IPS DF 6.9 (cell line): Measurements from ENCODE around the gene CNIH3.

Experiments used
- DNase-seq: peaks from one replicate; pipeline ENCODE4 v3.0.0-alpha.2; 2013; ENCODE audit warnings: low read depth, low spot score
- H3K27ac ChIP-seq: one replicate; pipeline ENCODE4 v1.5.1; 2013; ENCODE audit warnings: low read length, control low read depth
- H3K27me3 ChIP-seq: 2 replicates; pipeline ENCODE4 v1.6.1; 2013; ENCODE audit warnings: mild to moderate bottlenecking, low read length; ENCODE audit not compliant: control insufficient read depth, insufficient read depth
- H3K36me3 ChIP-seq: 2 replicates; pipeline ENCODE4 v1.6.1; 2013; ENCODE audit warnings: low read length; ENCODE audit not compliant: control insufficient read depth, insufficient read depth
- H3K4me1 ChIP-seq: 2 replicates; pipeline ENCODE4 v1.6.1; 2013; ENCODE audit warnings: low read length; ENCODE audit not compliant: control insufficient read depth, insufficient read depth
- H3K4me3 ChIP-seq: 2 replicates; pipeline ENCODE4 v1.5.1; 2013; ENCODE audit warnings: mild to moderate bottlenecking, low read length
- H3K9me3 ChIP-seq: 2 replicates; pipeline ENCODE4 v1.6.1; 2013; ENCODE audit warnings: low read length, inconsistent platforms; ENCODE audit not compliant: control insufficient read depth, insufficient read depth
- WGBS: extraction: QIAGEN DNeasy Blood & Tissue Kit; methylation state at CpG from one replicate; pipeline ENCODE4 v1.1.7; 2013; ENCODE audit warnings: mixed read lengths, missing lambda C conversion rate; ENCODE audit not compliant: insufficient read length, insufficient coverage; 5-methylcytosine and 5-hydroxymethylcytosine counted together

Gene CNIH3

DNA sequence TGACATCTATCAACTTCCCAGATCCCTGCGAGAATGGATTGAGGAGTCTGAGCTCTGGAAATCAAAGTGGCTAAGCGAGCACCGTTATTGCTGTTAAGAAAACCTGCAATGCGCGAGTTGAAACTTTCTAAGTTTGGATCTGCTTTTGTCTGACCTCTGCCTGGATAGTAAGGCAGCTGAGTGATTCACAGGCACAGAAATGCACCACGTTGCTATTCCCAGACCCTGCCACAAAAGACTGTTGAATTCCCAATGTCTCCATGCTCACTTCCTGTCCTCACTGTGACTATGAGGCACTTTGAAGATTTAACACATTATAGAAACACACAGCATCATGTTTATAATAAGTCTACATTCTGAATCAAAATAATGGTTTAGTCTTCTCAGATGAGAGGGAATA is 27.1 kb upstream of the CNIH3 start:
- Histone ChIP-seq H3K27me3 (no peaks in the 10 kb centered on the region), H3K4me1 (peaks cover 2% of the 10 kb centered on the region), H3K27ac (no peak overlapping the region), H3K9me3 (no peaks in the 10 kb centered on the region), H3K4me3 (no peak overlapping the region), H3K36me3 (no peaks in the 10 kb centered on the region)
- no CpG with 5 or more reads among the region's 6 CpGs for WGBS
- peak; percentile 16 for DNase-seq

DNA sequence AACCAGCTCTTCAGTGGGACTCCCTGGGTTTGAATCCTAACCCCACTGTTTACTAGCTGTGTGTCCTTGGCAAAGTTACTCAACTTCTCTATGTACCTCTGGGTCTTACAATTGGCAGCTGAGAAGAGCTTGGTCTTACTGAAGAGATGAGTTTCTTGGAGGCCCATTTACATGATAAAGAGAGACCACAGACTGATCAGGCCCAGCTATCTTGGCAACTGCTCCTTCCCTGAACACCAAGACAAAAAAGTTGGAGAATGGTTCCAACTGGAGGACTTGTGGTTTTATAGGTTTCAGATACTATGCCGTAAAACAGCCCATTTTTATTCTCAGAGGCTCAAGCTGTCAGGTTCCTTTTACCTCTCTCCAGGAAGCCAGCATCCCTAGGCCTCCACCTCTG is 24.8 kb upstream of the CNIH3 start:
- no peak for DNase-seq
- H3K4me1 ChIP-seq = peaks cover 2% of the 10 kb centered on the region
- no CpG with 5 or more reads among the region's 1 CpG for WGBS

DNA sequence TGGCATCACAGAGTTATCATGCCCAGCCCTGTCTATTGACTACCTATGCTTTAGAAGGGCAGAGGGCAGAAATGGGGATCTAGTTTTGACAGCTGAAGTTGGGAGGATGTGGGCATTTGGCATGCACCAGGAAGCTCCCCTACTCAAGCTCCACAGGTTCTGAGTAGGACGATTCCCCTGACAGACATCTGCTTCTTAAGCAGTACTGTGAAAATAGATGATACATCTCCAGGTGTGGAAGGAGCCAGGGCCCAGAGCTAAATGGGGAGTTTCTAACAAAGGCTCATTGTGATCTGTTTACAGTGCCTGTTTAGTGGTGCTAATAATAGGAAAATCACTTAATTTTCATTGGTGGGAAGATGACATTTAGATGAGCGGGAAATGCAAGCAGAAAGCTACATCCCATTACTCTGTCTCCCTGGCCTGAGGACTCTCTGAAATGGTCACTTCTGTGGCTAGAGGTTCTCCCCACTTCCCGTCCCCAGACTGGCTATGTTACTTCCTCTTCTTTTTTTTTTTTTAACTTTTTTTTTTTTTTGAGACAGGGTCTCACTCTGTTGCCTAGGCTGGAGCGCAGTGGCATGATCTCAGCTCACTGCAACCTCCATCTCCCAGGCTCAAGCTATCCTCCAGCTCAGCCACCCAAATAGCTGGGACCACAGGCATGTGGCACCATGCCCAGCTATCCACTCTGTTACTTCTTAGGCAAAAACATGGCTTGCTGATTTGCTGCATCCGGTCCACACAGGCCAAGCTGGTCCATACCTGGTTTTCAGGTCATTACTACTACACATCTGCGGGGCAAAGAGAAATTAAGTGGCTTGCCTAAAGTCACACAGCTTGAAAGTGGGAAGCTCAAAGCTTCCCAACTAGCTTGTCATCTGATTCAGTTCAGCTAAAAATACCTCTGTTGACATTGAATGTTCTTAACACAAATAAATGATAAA is 23.2 kb upstream of the CNIH3 start:
- WGBS = no CpG with 5 or more reads among the region's 6 CpGs
- Histone ChIP-seq H3K27ac (no peak overlapping the region), H3K36me3 (no peaks in the 10 kb centered on the region), H3K4me3 (no peak overlapping the region), H3K4me1 (peaks cover 2% of the 10 kb centered on the region), H3K9me3 (no peaks in the 10 kb centered on the region), H3K27me3 (no peaks in the 10 kb centered on the region)
- no peak for DNase-seq

More for the DNA sequence above, 24.8 kb upstream of the CNIH3 start:
- H3K4me3 ChIP-seq = no peak overlapping the region
- H3K27ac ChIP-seq = no peak overlapping the region
- H3K36me3 ChIP-seq = no peaks in the 10 kb centered on the region
- no peaks in the 10 kb centered on the region for H3K27me3 ChIP-seq
- H3K9me3 ChIP-seq = no peaks in the 10 kb centered on the region

DNA sequence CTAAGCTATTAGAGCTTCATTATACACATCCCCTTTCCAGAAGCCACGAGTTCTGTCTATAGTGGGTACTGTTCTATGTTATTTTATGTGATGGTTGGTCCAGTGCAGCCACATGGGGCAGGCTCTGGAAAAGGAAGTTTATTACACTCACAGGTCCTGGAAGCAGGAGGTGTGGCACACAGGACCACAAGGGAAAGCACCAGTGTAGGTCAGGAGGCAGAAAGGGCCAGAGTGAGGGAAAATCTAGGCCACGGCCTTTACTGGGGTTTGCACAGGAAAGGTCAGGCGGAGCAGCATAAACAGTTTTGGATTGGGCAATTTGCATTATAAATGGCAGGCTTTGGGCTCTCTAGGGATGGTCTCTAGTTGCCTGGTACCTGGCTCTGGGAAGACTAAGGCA is 21.8 kb upstream of the CNIH3 start:
- no peak for DNase-seq
- WGBS = no CpG with 5 or more reads among the region's 3 CpGs
- Histone ChIP-seq H3K4me3 (no peak overlapping the region), H3K36me3 (no peaks in the 10 kb centered on the region), H3K27ac (no peak overlapping the region), H3K27me3 (no peaks in the 10 kb centered on the region), H3K9me3 (no peaks in the 10 kb centered on the region), H3K4me1 (peaks cover 2% of the 10 kb centered on the region)

DNA sequence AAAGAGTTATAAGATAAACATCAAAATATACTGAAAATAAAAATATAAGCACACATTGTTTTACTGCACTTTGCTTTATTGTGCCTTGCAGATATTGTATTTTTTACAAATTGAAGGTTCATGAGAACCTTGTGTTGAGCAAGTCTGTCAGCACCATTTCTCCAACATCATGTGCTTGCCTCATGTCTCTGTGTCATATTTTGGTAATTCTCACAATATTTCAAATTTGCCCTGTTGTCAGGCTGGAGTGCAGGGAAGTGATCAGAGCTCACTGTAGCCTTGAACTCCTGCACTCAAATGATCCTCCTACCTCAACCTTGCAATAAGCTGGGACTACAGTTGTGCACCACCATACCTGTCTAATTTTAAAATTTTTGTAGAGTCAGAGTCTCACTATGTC is 21.3 kb upstream of the CNIH3 start:
- Histone ChIP-seq H3K27me3 (no peaks in the 10 kb centered on the region), H3K9me3 (no peaks in the 10 kb centered on the region), H3K4me3 (no peak overlapping the region), H3K36me3 (no peaks in the 10 kb centered on the region), H3K27ac (no peak overlapping the region), H3K4me1 (peaks cover 2% of the 10 kb centered on the region)
- DNase-seq = no peak

DNA sequence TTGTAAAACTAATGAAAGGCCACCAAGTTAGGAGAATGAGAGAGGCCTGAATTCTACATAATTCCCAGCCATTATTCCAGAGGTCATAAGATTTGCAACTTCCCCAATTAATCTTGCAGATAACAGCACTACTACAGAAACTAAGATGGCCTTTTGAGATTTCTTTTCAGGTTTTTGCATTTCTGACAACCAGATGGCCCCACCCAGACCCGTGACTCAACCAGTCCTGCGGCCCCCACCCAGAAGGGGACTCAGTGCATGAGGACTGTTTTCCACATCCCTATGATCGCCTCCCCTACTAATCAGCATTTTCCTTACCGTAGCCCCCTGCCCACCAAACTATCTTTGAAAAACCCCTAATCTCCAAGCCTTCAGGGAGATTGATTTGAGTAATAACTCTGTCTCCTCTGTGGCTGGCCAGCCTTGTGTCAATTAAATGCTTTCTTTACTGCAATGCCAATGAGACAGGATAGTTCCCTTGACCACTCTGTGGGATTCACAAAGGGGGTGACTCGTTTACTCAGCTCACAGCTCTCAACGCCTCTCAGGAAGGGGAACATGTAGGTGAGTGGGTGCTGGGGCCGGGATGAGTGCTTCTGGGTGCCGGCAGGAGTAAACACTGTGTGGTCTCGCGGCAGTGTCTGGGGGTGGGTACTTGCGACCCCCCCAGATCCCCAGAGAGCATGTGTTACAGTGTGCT is 10.5 kb upstream of the CNIH3 start:
- WGBS = no CpG with 5 or more reads among the region's 11 CpGs
- H3K4me3 ChIP-seq = no peak overlapping the region

DNA sequence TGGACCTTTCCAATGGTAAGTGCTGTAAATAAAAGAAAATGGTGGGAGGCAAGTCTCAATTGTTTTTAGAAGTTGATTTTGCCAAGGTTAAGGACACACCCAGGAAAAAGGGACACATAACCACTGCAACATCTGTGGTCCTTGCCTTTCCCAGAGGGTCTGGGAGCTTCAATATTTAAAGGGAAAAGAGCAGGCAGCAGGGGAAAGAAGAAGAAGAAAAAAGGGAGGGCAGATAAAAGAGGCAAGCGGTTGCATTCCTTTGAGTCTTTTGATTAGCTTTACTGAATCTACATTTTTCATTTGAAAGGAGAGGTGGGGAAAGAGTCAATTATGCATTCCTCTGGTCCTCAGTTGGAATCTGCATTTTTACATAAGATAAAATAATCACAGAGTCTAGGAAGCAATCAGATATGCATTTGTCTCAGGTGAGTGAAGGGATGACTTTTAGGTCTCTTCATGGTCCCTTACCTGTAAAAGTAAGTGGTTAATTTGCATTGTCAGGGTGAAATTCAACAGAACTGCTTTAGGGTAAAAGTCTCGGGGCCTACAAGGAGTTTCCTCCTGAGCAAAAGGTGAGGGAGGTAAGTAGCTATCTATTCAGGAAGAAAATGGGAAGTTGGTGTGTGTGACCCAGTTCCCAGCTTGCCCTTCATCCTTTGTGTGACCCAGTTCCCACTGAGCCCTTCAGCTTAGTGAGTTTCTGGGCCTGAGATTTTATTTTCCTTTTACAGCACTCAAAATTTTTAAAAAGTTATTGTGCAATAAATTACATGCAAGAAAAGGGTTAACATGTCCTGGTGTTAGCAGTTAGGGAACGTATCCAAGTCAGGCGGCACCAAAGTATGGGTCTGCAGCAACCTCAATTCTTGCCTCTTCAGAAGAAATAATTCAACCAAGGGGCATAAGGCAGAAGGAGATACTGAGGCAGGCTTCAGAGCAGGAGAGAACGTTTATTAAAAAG is 8.6 kb upstream of the CNIH3 start:
- Histone ChIP-seq H3K36me3 (no peaks in the 10 kb centered on the region), H3K4me1 (peaks cover 3% of the 10 kb centered on the region; the same call in 1 of the 2 replicates), H3K27ac (no peak overlapping the region), H3K9me3 (no peaks in the 10 kb centered on the region), H3K27me3 (no peaks in the 10 kb centered on the region), H3K4me3 (no peak overlapping the region)
- WGBS = no CpG with 5 or more reads among the region's 5 CpGs
- DNase-seq = no peak

More for the DNA sequence above, 10.5 kb upstream of the CNIH3 start:
- Histone ChIP-seq H3K9me3 (no peaks in the 10 kb centered on the region), H3K27me3 (no peaks in the 10 kb centered on the region), H3K36me3 (no peaks in the 10 kb centered on the region), H3K27ac (no peak overlapping the region), H3K4me1 (peaks cover 3% of the 10 kb centered on the region; the same call in 1 of the 2 replicates)
- no peak for DNase-seq

DNA sequence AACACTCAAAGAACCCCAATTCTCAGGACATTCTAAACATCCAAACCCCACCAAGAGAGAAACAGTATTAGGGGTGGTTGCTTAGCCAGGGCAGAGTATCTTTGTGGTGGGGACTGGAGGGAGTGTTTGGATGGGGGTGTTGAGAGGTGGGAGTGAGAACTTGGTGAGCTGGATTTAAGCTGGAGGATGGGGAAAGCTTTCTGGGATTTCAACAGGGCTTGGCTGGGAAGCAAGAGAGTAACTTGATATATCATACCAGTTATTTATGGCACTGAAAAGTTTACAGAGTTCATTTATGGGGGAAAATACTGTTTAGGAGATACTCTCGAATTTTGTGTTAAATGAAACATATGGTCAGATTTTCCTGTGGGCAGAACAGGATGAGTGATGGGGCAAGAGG is 6.8 kb upstream of the CNIH3 start:
- no CpG with 5 or more reads among the region's 1 CpG for WGBS
- Histone ChIP-seq H3K4me3 (no peak overlapping the region), H3K36me3 (no peaks in the 10 kb centered on the region), H3K4me1 (peaks cover 3% of the 10 kb centered on the region; the same call in 1 of the 2 replicates), H3K9me3 (no peaks in the 10 kb centered on the region), H3K27me3 (no peaks in the 10 kb centered on the region; the same call in 1 of the 2 replicates), H3K27ac (no peak overlapping the region)
- DNase-seq = no peak

DNA sequence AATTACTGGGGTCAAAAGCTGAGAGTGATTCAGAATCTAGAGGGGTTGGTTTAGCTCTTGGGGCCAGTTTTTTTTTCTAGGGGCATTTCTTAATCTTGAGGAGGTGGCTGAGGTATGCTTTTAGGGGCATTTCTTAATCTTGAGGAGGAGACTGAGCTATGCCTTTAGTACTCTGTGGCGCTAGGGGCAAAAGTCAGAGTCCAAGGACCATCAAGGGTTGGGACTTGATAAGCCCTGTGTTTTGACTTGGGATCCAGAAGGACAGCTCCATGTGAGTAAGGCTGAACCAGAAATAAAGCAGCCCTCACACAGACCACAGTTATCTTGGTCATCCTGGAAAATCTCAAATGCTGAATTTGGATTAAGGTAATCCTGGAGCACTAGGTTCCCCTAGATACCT is 3.9 kb upstream of the CNIH3 start:
- peaks cover 1% of the 10 kb centered on the region; the same call in 1 of the 2 replicates for H3K4me1 ChIP-seq
- no peak for DNase-seq
- no CpG with 5 or more reads among the region's 1 CpG for WGBS
- peaks cover 20% of the 10 kb centered on the region for H3K27me3 ChIP-seq
- no peak overlapping the region for H3K27ac ChIP-seq
- H3K36me3 ChIP-seq = no peaks in the 10 kb centered on the region
- H3K9me3 ChIP-seq = no peaks in the 10 kb centered on the region
- no peak overlapping the region for H3K4me3 ChIP-seq

DNA sequence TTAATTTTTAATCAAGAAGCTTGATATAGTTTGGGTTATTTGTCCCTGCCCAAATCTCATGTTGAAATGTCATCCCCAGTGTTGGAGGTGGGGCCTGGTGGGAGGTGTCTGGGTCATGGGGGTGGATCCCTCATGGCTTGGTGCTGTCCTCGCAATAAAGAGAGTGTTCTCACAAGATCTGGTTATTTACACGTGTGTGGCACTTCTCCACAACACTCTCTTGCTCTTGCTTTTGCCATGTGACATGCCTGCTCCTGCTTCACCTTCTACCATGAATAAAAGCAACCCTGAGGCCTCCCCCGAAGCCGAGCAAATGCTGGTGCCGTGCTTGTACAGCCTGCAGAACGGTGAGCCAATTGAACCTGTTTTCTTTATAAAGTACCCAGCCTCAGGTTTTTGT is 2.6 kb upstream of the CNIH3 start:
- no CpG with 5 or more reads among the region's 6 CpGs for WGBS
- H3K27me3 ChIP-seq = peaks cover 32% of the 10 kb centered on the region
- no peaks in the 10 kb centered on the region for H3K36me3 ChIP-seq
- DNase-seq = no peak
- no peak overlapping the region for H3K4me3 ChIP-seq
- no peaks in the 10 kb centered on the region for H3K9me3 ChIP-seq
- H3K4me1 ChIP-seq = peaks cover 4% of the 10 kb centered on the region
- H3K27ac ChIP-seq = no peak overlapping the region
